HT-29 (cell line): ENCODE results near the gene GDPD4. TPM values are rescaled to one million over a fixed set of nuclear protein-coding genes. Genes with fewer than 3 reads are reported as not detected.

Source experiments
- DNase-seq: peaks from one replicate; pipeline ENCODE4 v3.0.0-alpha.2; 2015; ENCODE audit warnings: low spot score
- total RNA-seq: library from RNA; depleted of rRNA; stranded (reverse); fragments of >200 nt; shearing (Covaris generic); gene quantifications from 2 replicates; pipeline ENCODE4 v1.2.3, GENCODE V29; 2014; rRNA removed

GDPD4 gene
- total RNA-seq, 1 experiment from 2014 or later: not detected

GRCh38 chr11:77175869-77176539 lies 125.5 kb downstream of the GDPD4 start:
- DNase-seq: no peak

- no peak for DNase-seq
Measured at GRCh38 chr11:77175021-77175842, 126.3 kb downstream of the GDPD4 start.

GRCh38 chr11:77174559-77174958 lies 126.9 kb downstream of the GDPD4 start:
- DNase-seq: no peak

- DNase-seq: no peak
Measured at GRCh38 chr11:77173494-77173893, 128.0 kb downstream of the GDPD4 start.

- DNase-seq: no peak
Measured at GRCh38 chr11:77172666-77172982, 128.9 kb downstream of the GDPD4 start.

- DNase-seq: no peak
Measured at GRCh38 chr11:77171885-77172665, 129.4 kb downstream of the GDPD4 start.

GRCh38 chr11:77171254-77171653 lies 130.2 kb downstream of the GDPD4 start:
- DNase-seq: no peak

- DNase-seq: no peak
Measured at GRCh38 chr11:77170107-77170506, 131.4 kb downstream of the GDPD4 start.

GRCh38 chr11:77167791-77168190 lies 133.7 kb downstream of the GDPD4 start:
- no peak for DNase-seq

- no peak for DNase-seq
Measured at GRCh38 chr11:77167111-77167626, 134.3 kb downstream of the GDPD4 start.

Other genes with a start within 250 kb of the GDPD4 start
- gene CAPN5, start 234.7 kb downstream of the GDPD4 start, total RNA-seq: 30.5 and 30.9 TPM in 2 replicates
- gene OMP, start 198.8 kb downstream of the GDPD4 start, total RNA-seq: 2.8 TPM in 1 of 2 replicates, not detected in the other
- 1.9 and 2.3 TPM in 2 replicates for gene MYO7A, start 173.4 kb downstream of the GDPD4 start, total RNA-seq
- 64.3 and 71.5 TPM in 2 replicates for gene PAK1, start 172.4 kb upstream of the GDPD4 start, total RNA-seq